Uterus (tissue), 4 donors: ENCODE data around the gene PTEN. TPM values are rescaled to one million over a fixed set of nuclear protein-coding genes. Genes with fewer than 3 reads are reported as not detected.
"Not testable (repeated sequence)": the region's sequence is repeated elsewhere in the genome, so short reads cannot be mapped to it uniquely, and the experiment has no call there.

Experiments
- DNase-seq, 2 donors: peaks; one replicate each; pipeline ENCODE4 v3.0.0-alpha.2; 2019 to 2020
- H3K27ac ChIP-seq, 2 donors: fragments of 200-600 bp; sonication (generic); 1 replicate in 1 of 2; 2 replicates in 1 of 2; pipeline ENCODE4 v1.5.1; 2016 to 2018
- H3K27me3 ChIP-seq, 2 donors: fragments of 200-600 bp; sonication (generic); one replicate each; pipeline ENCODE4 v1.5.1; 2018 to 2019; ENCODE audit warnings: control low read depth in 1 of 2
- H3K36me3 ChIP-seq, 2 donors: fragments of 200-600 bp; sonication (generic); one replicate each; pipeline ENCODE4 v1.5.1; 2019; ENCODE audit warnings: control low read depth in 1 of 2
- H3K4me1 ChIP-seq, 2 donors: fragments of 200-600 bp; sonication (generic); one replicate each; pipeline ENCODE4 v1.5.1; 2018 to 2019; ENCODE audit warnings: control low read depth in 1 of 2
- H3K4me3 ChIP-seq, 2 donors: fragments of 200-600 bp; sonication (generic); 1 replicate in 1 of 2; 2 replicates in 1 of 2; pipeline ENCODE4 v1.5.1; 2018 to 2019; ENCODE audit warnings: mild to moderate bottlenecking in 1 of 2
- H3K9me3 ChIP-seq, 2 donors: fragments of 200-600 bp; sonication (generic); one replicate each; pipeline ENCODE4 v1.5.1; 2019; ENCODE audit warnings: control low read depth in 1 of 2
- POLR2A ChIP-seq, 2 donors: fragments of 450-650 bp; IDR thresholded peaks; one replicate each; pipeline ENCODE4 v1.6.1; 2016; ENCODE audit warnings: antibody characterized with exemption in 2 of 2, mild to moderate bottlenecking in 1 of 2, moderate library complexity in 1 of 2
- intact Hi-C: fragments of 100-400 bp; cut with DNase I; formaldehyde crosslinking; loops from one replicate; pipeline ENCODE4 v1.15.1; 2023; ENCODE audit warnings: low total_unique reads
- total RNA-seq, 4 donors: library from RNA; depleted of rRNA in 3 of 4; stranded (reverse); fragments of >200 nt in 3 of 4; gene quantifications; one replicate each; pipeline versions ENCODE4 v1.1.0 to v1.2.4, GENCODE V29; 2014 to 2023
- TF ChIP-seq, protein P1 (sequence below), 4 experiments: fragments of 200-600 bp in 2 of 4; fragments of 450-650 bp in 2 of 4; sonication (generic) in 2 of 4; IDR thresholded peaks; one replicate each; pipeline ENCODE4 v1.5.1; 2016 to 2019; ENCODE audit warnings: antibody characterized with exemption in 4 of 4, mild to moderate bottlenecking in 2 of 4, moderate library complexity in 1 of 4
- donor health status: DM: yes; HTN: yes; CAD: no.

Gene PTEN
- total RNA-seq, 4 donors from 2014 or later: 40.0 to 317 (median 189) TPM

- peak in 1 of 2 donors; percentile 25 for DNase-seq
Measured at GRCh38 chr10:87818505-87819288, 44.7 kb upstream of the PTEN start.

GRCh38 chr10:87819289-87819585 lies 44.2 kb upstream of the PTEN start:
- no peak for DNase-seq
- Histone ChIP-seq H3K9me3 (no peaks in the 10 kb centered on the region), H3K4me3 (no peak overlapping the region), H3K36me3 (no peaks in the 10 kb centered on the region), H3K27ac (no peak overlapping the region), H3K27me3 (no peaks in the 10 kb centered on the region), H3K4me1 (no peaks in the 10 kb centered on the region)
- no peak for TF ChIP-seq POLR2A (IDR thresholded peaks at IDR 0.05)
- TF ChIP-seq, protein P1, sequence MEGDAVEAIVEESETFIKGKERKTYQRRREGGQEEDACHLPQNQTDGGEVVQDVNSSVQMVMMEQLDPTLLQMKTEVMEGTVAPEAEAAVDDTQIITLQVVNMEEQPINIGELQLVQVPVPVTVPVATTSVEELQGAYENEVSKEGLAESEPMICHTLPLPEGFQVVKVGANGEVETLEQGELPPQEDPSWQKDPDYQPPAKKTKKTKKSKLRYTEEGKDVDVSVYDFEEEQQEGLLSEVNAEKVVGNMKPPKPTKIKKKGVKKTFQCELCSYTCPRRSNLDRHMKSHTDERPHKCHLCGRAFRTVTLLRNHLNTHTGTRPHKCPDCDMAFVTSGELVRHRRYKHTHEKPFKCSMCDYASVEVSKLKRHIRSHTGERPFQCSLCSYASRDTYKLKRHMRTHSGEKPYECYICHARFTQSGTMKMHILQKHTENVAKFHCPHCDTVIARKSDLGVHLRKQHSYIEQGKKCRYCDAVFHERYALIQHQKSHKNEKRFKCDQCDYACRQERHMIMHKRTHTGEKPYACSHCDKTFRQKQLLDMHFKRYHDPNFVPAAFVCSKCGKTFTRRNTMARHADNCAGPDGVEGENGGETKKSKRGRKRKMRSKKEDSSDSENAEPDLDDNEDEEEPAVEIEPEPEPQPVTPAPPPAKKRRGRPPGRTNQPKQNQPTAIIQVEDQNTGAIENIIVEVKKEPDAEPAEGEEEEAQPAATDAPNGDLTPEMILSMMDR (IDR thresholded peaks at IDR 0.05): no peak
- intact Hi-C loops: no loop called here

More at GRCh38 chr10:87818505-87819288, 44.7 kb upstream of the PTEN start:
- no peaks in the 10 kb centered on the region for H3K36me3 ChIP-seq
- H3K4me1 ChIP-seq: no peaks in the 10 kb centered on the region
- TF ChIP-seq POLR2A (IDR thresholded peaks at IDR 0.05): no peak
- TF ChIP-seq, protein P1 (IDR thresholded peaks at IDR 0.05): peak in 1 of 4 experiments; percentile 7
- intact Hi-C loops: no loop called here
- H3K9me3 ChIP-seq: no peaks in the 10 kb centered on the region
- H3K27ac ChIP-seq: peak overlapping the region; percentile 77 to 79
- H3K27me3 ChIP-seq: no peaks in the 10 kb centered on the region
- peak overlapping the region; percentile 80 to 90 for H3K4me3 ChIP-seq

DNA sequence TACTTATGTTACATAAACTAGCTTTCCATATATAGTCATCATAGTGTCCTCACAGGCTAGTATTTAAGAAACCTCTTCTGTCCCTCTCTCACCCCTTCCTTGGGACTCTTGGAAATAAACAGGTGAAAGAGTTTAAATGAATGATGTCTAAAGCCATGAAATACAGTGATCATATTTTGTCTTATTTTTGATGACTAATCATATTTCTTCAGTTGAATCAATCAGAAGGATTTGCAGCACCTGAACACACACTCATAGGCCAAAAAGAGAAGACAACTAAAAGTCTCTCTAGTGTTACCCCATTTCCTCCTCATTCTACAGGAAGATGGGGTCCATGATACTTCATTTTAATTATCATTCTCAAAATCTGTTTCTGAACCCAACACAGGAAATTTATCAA lies 36.8 kb upstream of the PTEN start:
- Histone ChIP-seq H3K27ac (no peak overlapping the region), H3K27me3 (no peaks in the 10 kb centered on the region), H3K4me1 (no peaks in the 10 kb centered on the region), H3K4me3 (no peak overlapping the region), H3K9me3 (no peaks in the 10 kb centered on the region), H3K36me3 (no peaks in the 10 kb centered on the region)
- intact Hi-C loops: no loop called here
- DNase-seq: no peak
- no peak for TF ChIP-seq POLR2A (IDR thresholded peaks at IDR 0.05)
- TF ChIP-seq, protein P1 (IDR thresholded peaks at IDR 0.05): no peak

- intact Hi-C loops: no loop called here
- H3K36me3 ChIP-seq: no peaks in the 10 kb centered on the region
- TF ChIP-seq POLR2A (IDR thresholded peaks at IDR 0.05): no peak
- TF ChIP-seq, protein P1 (IDR thresholded peaks at IDR 0.05): no peak
Measured at GRCh38 chr10:87827681-87828080, 35.7 kb upstream of the PTEN start.

DNA sequence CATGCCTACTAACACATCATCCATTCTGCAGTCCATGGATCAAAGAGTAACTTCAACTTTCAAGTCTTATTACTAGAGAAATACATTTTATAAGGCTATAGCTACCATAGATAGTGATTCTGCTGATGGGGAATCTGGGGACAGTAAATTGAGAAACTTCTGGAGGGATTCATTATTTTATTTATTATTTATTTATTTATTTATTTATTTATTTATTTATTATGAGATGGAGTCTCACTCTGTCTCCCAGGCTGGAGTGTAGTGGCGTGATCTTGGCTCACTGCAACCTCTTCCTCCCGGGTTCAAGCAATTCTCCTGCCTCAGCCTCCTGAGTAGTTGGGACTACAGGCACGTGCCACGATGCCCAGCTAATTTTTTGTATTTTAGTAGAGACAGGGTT lies 34.4 kb upstream of the PTEN start:
- H3K27ac ChIP-seq, DNase-seq, H3K4me3 ChIP-seq, H3K9me3 ChIP-seq, intact Hi-C loops, H3K4me1 ChIP-seq, H3K27me3 ChIP-seq, H3K36me3 ChIP-seq: not testable (repeated sequence)

More at GRCh38 chr10:87827681-87828080, 35.7 kb upstream of the PTEN start:
- Histone ChIP-seq H3K4me1 (no peaks in the 10 kb centered on the region), H3K4me3 (no peak overlapping the region), H3K27me3 (no peaks in the 10 kb centered on the region), H3K9me3 (no peaks in the 10 kb centered on the region), H3K27ac (no peak overlapping the region)
- no peak for DNase-seq
